Adrenal gland (tissue), 12 donors: ENCODE measurements around the gene CPA2. TPM values are rescaled to one million over a fixed set of nuclear protein-coding genes. Genes with fewer than 3 reads are reported as not detected.
"Not testable (repeated sequence)": the region's sequence is repeated elsewhere in the genome, so short reads cannot be mapped to it uniquely, and the experiment has no call there.

Source experiments
- DNase-seq, 7 donors: peaks; one replicate each; pipeline ENCODE4 v3.0.0-alpha.2; 2019 to 2020
- H3K27ac ChIP-seq, 5 donors: fragments of 200-600 bp; sonication (generic) in 4 of 5; 1 replicate in 3 of 5; 2 replicates in 2 of 5; pipeline versions ENCODE4 v1.5.1 to v1.8.0; 2016 to 2020; ENCODE audit warnings: mild to moderate bottlenecking in 1 of 5
- H3K27me3 ChIP-seq: fragments of 200-600 bp; 2 replicates; pipeline ENCODE4 v1.8.0; 2021
- H3K36me3 ChIP-seq, 2 donors: fragments of 200-600 bp; replicated peaks in 1 of 2; 1 replicate in 1 of 2; 2 replicates in 1 of 2; pipeline versions ENCODE4 v1.5.1 to v1.8.0; 2018 to 2022
- H3K4me1 ChIP-seq, 2 donors: fragments of 200-600 bp; replicated peaks in 1 of 2; 1 replicate in 1 of 2; 2 replicates in 1 of 2; pipeline versions ENCODE4 v1.5.1 to v1.8.0; 2018 to 2021
- H3K4me3 ChIP-seq, 4 donors: fragments of 200-600 bp; sonication (generic) in 3 of 4; one replicate each; pipeline ENCODE4 v1.5.1; 2016 to 2018
- H3K9me3 ChIP-seq, 3 donors: fragments of 200-600 bp; sonication (generic) in 1 of 3; replicated peaks in 1 of 3; 1 replicate in 2 of 3; 2 replicates in 1 of 3; pipeline versions ENCODE4 v1.5.1 to v1.8.0; 2016 to 2021
- POLR2A ChIP-seq, 2 donors: fragments of 450-650 bp; IDR thresholded peaks; one replicate each; pipeline ENCODE4 v1.6.1; 2017; ENCODE audit warnings: antibody characterized with exemption in 2 of 2, mild to moderate bottlenecking in 2 of 2, moderate library complexity in 1 of 2
- WGBS, 4 donors: extraction: QIAGEN DNeasy Blood & Tissue Kit in 2 of 4; methylation state at CpG; one replicate each; pipeline versions ENCODE4 v1.1.5 to v1.1.7; 2013 to 2017; 5-methylcytosine and 5-hydroxymethylcytosine counted together
- intact Hi-C, 2 donors: fragments of 100-400 bp; cut with DNase I; formaldehyde crosslinking; loops; one replicate each; pipeline versions ENCODE4 v1.14.1 to v1.15.0; 2022 to 2023
- polyA plus RNA-seq, 3 donors: library from polyadenylated mRNA; stranded (reverse); fragments of 200-250 nt in 2 of 3; fragments of 350-450 nt in 1 of 3; fragmentation: Illumina TruSeq in 1 of 3; extraction: RNeasy Lipid Tissue Mini Kit (QIAGEN cat#74804) in 1 of 3; gene quantifications; one replicate each; pipeline ENCODE4 v1.2.3, GENCODE V29; 2013 to 2014
- total RNA-seq, 9 donors: library from RNA; depleted of rRNA in 4 of 9; stranded (reverse); fragments of >200 nt in 4 of 9; fragments of 120-200 nt in 1 of 9; fragmentation: NEBNext Ultra II Directional in 1 of 9; extraction: Animal tissue kit (Norgen Biotek cat#: 25700) in 1 of 9; gene quantifications; one replicate each; pipeline versions ENCODE4 v1.1.0 to v1.2.4, GENCODE V29; 2013 to 2023
- TF ChIP-seq, protein P1 (sequence below), 6 experiments: fragments of 450-650 bp in 4 of 6; fragments of 200-600 bp in 2 of 6; sonication (generic) in 1 of 6; IDR thresholded peaks; 1 replicate in 5 of 6; 2 replicates in 1 of 6; pipeline versions ENCODE4 v1.5.1 to v1.8.0; 2016 to 2021; ENCODE audit warnings: antibody characterized with exemption in 6 of 6, mild to moderate bottlenecking in 2 of 6, moderate library complexity in 1 of 6
- donor health status: healthy with polysubstance abuse.
- donor health status: Bipolar disorder and iron deficiency.
- donor health status: DM: yes; HTN: yes; CAD: no.
- donor health status: DM: no; HTN: no; CAD: no.
- donor health status: DM: no; HTN: no; CAD: no.
- donor health status: DM: yes; HTN: yes; CAD: no.

The CPA2 gene
- total and polyA plus RNA-seq, 12 donors, result 0.15 to 2.3 (median 0.75) TPM; not detected in 4

DNA sequence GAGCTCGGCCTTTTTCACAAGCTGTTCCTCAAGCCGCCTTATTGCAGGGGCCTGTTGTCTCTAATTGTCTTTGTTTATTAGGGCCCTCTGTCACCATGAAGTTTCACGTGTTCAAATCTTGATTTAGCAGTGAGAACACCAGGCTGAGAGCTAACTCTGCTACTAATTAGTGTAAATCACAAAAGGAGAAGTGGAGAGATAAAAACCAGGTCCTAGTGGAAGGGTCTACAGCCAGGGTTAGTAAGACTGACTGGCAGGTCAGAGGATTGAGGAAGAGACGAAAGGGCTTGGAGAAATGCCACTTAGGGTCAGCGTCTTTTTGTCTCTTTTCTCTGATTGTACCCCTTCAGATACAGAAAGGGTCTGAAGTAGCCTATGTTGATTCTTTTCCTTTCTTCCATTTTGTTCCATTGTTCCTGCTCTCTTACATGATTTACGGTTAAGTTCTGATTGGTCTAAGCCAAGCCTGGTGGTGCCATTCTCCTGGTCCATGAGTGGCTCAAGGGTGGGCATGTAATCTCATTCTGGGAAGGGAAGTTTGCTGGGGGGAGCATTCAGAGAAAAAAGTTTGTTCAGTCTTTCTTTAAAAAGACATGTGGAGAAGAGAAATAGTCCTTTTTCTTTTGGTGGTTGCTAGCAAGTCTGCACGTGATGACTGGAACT lies 37.7 kb upstream of the CPA2 start:
- no peaks in the 10 kb centered on the region for H3K4me1 ChIP-seq
- WGBS, 4 donors, result 81 to 89% (median 83%) methylated on average over 7 of the region's 7 CpGs
- no peaks in the 10 kb centered on the region for H3K27me3 ChIP-seq
- H3K36me3 ChIP-seq, result no peaks in the 10 kb centered on the region
- H3K27ac ChIP-seq, result no peak overlapping the region
- DNase-seq, result no peak
- intact Hi-C loops, result no loop called here
- no peak for TF ChIP-seq POLR2A (IDR thresholded peaks at IDR 0.05)
- TF ChIP-seq, protein P1, sequence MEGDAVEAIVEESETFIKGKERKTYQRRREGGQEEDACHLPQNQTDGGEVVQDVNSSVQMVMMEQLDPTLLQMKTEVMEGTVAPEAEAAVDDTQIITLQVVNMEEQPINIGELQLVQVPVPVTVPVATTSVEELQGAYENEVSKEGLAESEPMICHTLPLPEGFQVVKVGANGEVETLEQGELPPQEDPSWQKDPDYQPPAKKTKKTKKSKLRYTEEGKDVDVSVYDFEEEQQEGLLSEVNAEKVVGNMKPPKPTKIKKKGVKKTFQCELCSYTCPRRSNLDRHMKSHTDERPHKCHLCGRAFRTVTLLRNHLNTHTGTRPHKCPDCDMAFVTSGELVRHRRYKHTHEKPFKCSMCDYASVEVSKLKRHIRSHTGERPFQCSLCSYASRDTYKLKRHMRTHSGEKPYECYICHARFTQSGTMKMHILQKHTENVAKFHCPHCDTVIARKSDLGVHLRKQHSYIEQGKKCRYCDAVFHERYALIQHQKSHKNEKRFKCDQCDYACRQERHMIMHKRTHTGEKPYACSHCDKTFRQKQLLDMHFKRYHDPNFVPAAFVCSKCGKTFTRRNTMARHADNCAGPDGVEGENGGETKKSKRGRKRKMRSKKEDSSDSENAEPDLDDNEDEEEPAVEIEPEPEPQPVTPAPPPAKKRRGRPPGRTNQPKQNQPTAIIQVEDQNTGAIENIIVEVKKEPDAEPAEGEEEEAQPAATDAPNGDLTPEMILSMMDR (IDR thresholded peaks at IDR 0.05), result no peak
- no peaks in the 10 kb centered on the region for H3K9me3 ChIP-seq
- no peak overlapping the region for H3K4me3 ChIP-seq

DNA sequence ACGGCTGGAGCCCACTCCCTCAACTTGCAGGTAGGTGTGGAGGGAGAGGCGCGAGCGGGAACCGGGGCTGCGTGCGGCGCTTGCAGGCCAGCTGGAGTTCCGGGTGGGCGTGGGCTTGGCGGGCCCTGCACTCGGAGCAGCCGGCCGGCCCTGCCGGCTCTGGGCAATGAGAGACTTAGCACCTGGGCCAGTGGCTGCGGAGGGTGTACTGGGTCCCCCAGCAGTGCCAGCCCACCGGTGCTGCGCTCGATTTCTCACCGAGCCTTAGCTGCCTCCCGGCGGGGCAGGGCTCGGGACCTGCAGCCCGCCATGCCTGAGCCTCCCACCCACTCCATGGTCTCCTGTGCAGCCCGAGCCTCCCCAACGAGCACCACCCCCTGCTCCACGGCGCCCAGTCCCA lies 36.7 kb upstream of the CPA2 start:
- H3K9me3 ChIP-seq, H3K27me3 ChIP-seq, H3K4me1 ChIP-seq, H3K27ac ChIP-seq, intact Hi-C loops, DNase-seq, H3K36me3 ChIP-seq, H3K4me3 ChIP-seq: not testable (repeated sequence)
- WGBS, 4 donors, result 91 to 100% (median 96%) methylated on average over 5 to 28 of the region's 28 CpGs

DNA sequence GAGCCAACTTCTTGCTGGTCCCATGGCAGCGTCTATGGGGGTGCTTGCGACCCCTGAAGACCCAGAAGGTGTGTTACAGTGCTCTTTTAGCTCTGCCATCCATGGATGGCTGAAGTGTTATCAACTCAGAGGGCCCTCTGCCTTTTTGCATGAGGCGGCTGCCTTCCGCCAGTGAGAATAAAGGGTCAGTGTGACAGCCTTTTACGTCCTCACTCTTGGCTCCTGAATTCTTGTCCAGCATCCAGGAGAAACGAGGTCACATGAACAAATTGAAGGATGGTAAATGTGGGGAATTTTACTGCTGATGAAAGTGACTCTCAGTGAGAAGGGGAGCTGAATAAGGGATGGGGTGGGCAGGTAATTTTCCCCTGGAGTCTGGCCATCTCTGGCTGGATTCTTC lies 34.9 kb upstream of the CPA2 start:
- no peak overlapping the region for H3K27ac ChIP-seq
- intact Hi-C loops, result no loop called here
- no peak overlapping the region for H3K4me3 ChIP-seq
- no peaks in the 10 kb centered on the region for H3K27me3 ChIP-seq
- TF ChIP-seq, protein P1 (IDR thresholded peaks at IDR 0.05), result no peak
- TF ChIP-seq POLR2A (IDR thresholded peaks at IDR 0.05), result no peak
- WGBS, 4 donors, result 35 to 66% (median 58%) methylated on average over 5 to 6 of the region's 6 CpGs
- no peaks in the 10 kb centered on the region for H3K4me1 ChIP-seq
- peak in 5 of 7 donors; percentile 20 to 81 (median 53) for DNase-seq
- no peaks in the 10 kb centered on the region for H3K36me3 ChIP-seq
- no peaks in the 10 kb centered on the region for H3K9me3 ChIP-seq

DNA sequence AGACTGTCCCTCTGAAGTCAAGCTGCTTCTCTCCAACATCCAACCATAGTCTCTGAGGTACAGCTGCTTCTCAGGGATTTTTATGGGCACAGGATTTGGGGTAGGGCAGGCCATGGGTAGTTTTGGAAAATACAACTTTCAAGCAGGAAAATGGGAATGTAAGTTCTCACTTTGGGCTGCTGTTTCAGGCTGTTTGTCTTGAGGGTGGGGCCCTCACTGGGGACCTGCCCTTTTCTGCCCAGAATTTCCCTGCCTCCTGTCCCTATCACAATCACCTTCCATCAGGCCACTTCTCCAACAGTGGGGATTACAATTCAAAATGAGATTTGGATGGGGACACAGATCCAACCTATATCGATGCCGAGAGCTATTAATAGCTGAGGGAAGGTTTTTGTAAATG lies 34.5 kb upstream of the CPA2 start:
- 82 to 93% (median 90%) methylated on average over 2 of the region's 2 CpGs for WGBS, 4 donors
- intact Hi-C loops, result no loop called here
- H3K27me3 ChIP-seq, result no peaks in the 10 kb centered on the region

More for the DNA sequence above, 34.5 kb upstream of the CPA2 start:
- TF ChIP-seq, protein P1 (IDR thresholded peaks at IDR 0.05), result no peak
- no peak for TF ChIP-seq POLR2A (IDR thresholded peaks at IDR 0.05)
- no peaks in the 10 kb centered on the region for H3K4me1 ChIP-seq
- DNase-seq, result no peak
- no peaks in the 10 kb centered on the region for H3K36me3 ChIP-seq
- H3K9me3 ChIP-seq, result no peaks in the 10 kb centered on the region
- no peak overlapping the region for H3K27ac ChIP-seq
- H3K4me3 ChIP-seq, result no peak overlapping the region
